Measurements from ENCODE around the gene MAP3K4. TPM values are rescaled to one million over a fixed set of nuclear protein-coding genes. Genes with fewer than 3 reads are reported as not detected.

The MAP3K4 gene
- total and polyA plus RNA-seq, 2 of the 4 experiments (the other 2 are of a cell fraction): 11.5 to 20.4 TPM

GRCh38 chr6:161017766-161018564 is 26.4 kb downstream of the MAP3K4 start (continued):
- no peak for TF ChIP-seq CTCF (conservative IDR thresholded peaks at IDR 0.05; ENCODE audit: low read depth, low read length)

- in situ Hi-C loops (cut with MboI; ENCODE audit: low sequenced_read_pairs) (no loop called here), dilution Hi-C loops (cut with HindIII; ENCODE audit: low sequenced_read_pairs, unreplicated experiment) (no loop called here), intact Hi-C loops (cut with micrococcal nuclease) (no loop called here)
- Histone ChIP-seq H3K4ac (ENCODE audit: low read depth, low read length) (no peak overlapping the region), H2BK15ac (ENCODE audit: low read depth, low read length) (no peak overlapping the region), H3K23ac (ENCODE audit: low read depth, low read length) (no peak overlapping the region), H4K20me1 (ENCODE audit: insufficient read depth, low read length) (peaks cover 4% of the 10 kb centered on the region; the same call in 1 of the 2 replicates), H3K9me1 (ENCODE audit: insufficient read depth, low read length) (no peaks in the 10 kb centered on the region), H2BK5ac (ENCODE audit: low read depth, low read length, poor library complexity, severe bottlenecking) (no peak overlapping the region), H3K9me3 (ENCODE audit: control insufficient read depth, insufficient read depth, low read length) (no peaks in the 10 kb centered on the region), H2AK9ac (replicated peaks; ENCODE audit: low read depth, low read length, poor library complexity) (no peak overlapping the region), H3K4me2 (ENCODE audit: low read depth, low read length) (no peak overlapping the region), H4K5ac (ENCODE audit: low read depth, low read length) (no peak overlapping the region), H3K27ac (ENCODE audit: insufficient read depth, low read length) (no peak overlapping the region), H2BK120ac (ENCODE audit: low read depth, low read length) (no peak overlapping the region), H3K36me3 (ENCODE audit: control insufficient read depth, insufficient read depth, low read length) (peaks cover 3% of the 10 kb centered on the region), H3K4me1 (ENCODE audit: control insufficient read depth, insufficient read depth, low read length) (no peaks in the 10 kb centered on the region), H2AK5ac (ENCODE audit: low read depth, low read length) (no peak overlapping the region), H3K14ac (replicated peaks; ENCODE audit: low read depth, low read length) (no peak overlapping the region), H2BK20ac (ENCODE audit: low read depth, low read length) (no peak overlapping the region), H3K18ac (ENCODE audit: low read depth, low read length) (no peak overlapping the region), H4K91ac (ENCODE audit: insufficient read depth, low read depth, low read length) (no peak overlapping the region), H3K79me1 (ENCODE audit: low read depth in 1 of 2, low read length in 2 of 2) (peaks cover 20 to 27% of the 10 kb centered on the region in 2 experiments), H3K9ac (ENCODE audit: low read depth, low read length) (no peak overlapping the region), H3K4me3 (ENCODE audit: insufficient read depth, low read depth, low read length) (no peak overlapping the region), H2AFZ (replicated peaks; ENCODE audit: low read length, poor library complexity) (no peak overlapping the region), H3K27me3 (ENCODE audit: control insufficient read depth, insufficient read depth, low read length) (no peaks in the 10 kb centered on the region), H4K8ac (ENCODE audit: low read depth in 2 of 2, low read length in 2 of 2) (no peak overlapping the region), H3K56ac (ENCODE audit: extremely low read depth, insufficient read depth, low read length) (no peak overlapping the region)
- no TSS peak for BruUV-seq (replicated peaks)
- DNase-seq (no peak), ATAC-seq (ENCODE audit: low read depth) (no peak)
- WGBS, 2 experiments (ENCODE audit: extremely low coverage in 2 of 2, insufficient read length in 1 of 2): 83% methylated on average over 1 of the region's 13 CpGs; no CpG with 5 or more reads in 1 of the 2 experiments
- TF ChIP-seq FOS (IDR thresholded peaks at IDR 0.05; ENCODE audit: low read depth, low read length): no peak
- CTCF ChIA-PET: no interaction called here
- POLR2A ChIA-PET (ENCODE audit: unreplicated experiment): no interaction called here
These were observed 27.8 kb downstream of the MAP3K4 start for GRCh38 chr6:161019324-161019839.
